Keratinocyte (primary cell): ENCODE results near the gene PIWIL1. TPM values are rescaled to one million over a fixed set of nuclear protein-coding genes. Genes with fewer than 3 reads are reported as not detected.

Source experiments
- DNase-seq: peaks from one replicate; pipeline ENCODE4 v3.0.0-alpha.2; 2011; ENCODE audit warnings: low read depth, missing footprints, low spot score
- FAIRE-seq: peaks from 2 replicates; lab custom pipeline; 2011; peaks lifted over from hg19 to GRCh38; lab: Jason Lieb, UNC
- H2AFZ ChIP-seq: 2 replicates; pipeline ENCODE4 v1.6.0; 2012; ENCODE audit warnings: low read length, control low read depth, inconsistent platforms; ENCODE audit not compliant: control insufficient read depth
- H3K27ac ChIP-seq: 2 replicates; pipeline ENCODE4 v1.5.1; 2011; ENCODE audit warnings: low read length; ENCODE audit not compliant: control insufficient read depth, insufficient read depth
- H3K27me3 ChIP-seq: 3 replicates; pipeline ENCODE4 v1.6.0; 2011; ENCODE audit warnings: low read length; ENCODE audit not compliant: control insufficient read depth, insufficient read depth; ENCODE audit errors: extremely low read depth
- H3K36me3 ChIP-seq, 2 experiments: 2 replicates in 1 of 2; 3 replicates in 1 of 2; pipeline ENCODE4 v1.5.1; 2011; ENCODE audit warnings: low read length in 2 of 2, mild to moderate bottlenecking in 1 of 2; ENCODE audit not compliant: control insufficient read depth in 2 of 2, insufficient read depth in 2 of 2; ENCODE audit errors: extremely low read depth in 1 of 2
- H3K4me1 ChIP-seq: 3 replicates; pipeline ENCODE4 v1.5.1; 2011; ENCODE audit warnings: low read length; ENCODE audit not compliant: control insufficient read depth, insufficient read depth; ENCODE audit errors: extremely low read depth
- H3K4me2 ChIP-seq: 3 replicates; pipeline ENCODE4 v1.6.0; 2011; ENCODE audit warnings: low read depth, low read length; ENCODE audit not compliant: control insufficient read depth, insufficient read depth; ENCODE audit errors: extremely low read depth
- H3K4me3 ChIP-seq, 3 experiments: fragments of 200-600 bp in 1 of 3; sonication (generic) in 1 of 3; 2 replicates in 2 of 3; 3 replicates in 1 of 3; pipeline ENCODE4 v1.5.1; 2011 to 2016; ENCODE audit warnings: low read length in 3 of 3, mild to moderate bottlenecking in 3 of 3, control low read depth in 2 of 3, inconsistent platforms in 1 of 3, low read depth in 1 of 3, mixed read lengths in 1 of 3, mixed run types in 1 of 3, moderate library complexity in 1 of 3; ENCODE audit not compliant: control insufficient read depth in 2 of 3, insufficient read depth in 2 of 3; ENCODE audit errors: extremely low read depth in 1 of 3
- H3K79me2 ChIP-seq: 2 replicates; pipeline ENCODE4 v1.6.0; 2012; ENCODE audit warnings: low read length; ENCODE audit not compliant: control insufficient read depth, insufficient read depth
- H3K9ac ChIP-seq: 3 replicates; pipeline ENCODE4 v1.6.0; 2011; ENCODE audit warnings: low read length; ENCODE audit not compliant: control insufficient read depth, insufficient read depth; ENCODE audit errors: extremely low read depth
- H3K9me1 ChIP-seq: 3 replicates; pipeline ENCODE4 v1.6.0; 2011; ENCODE audit warnings: low read length; ENCODE audit not compliant: control insufficient read depth, insufficient read depth; ENCODE audit errors: extremely low read depth
- H3K9me3 ChIP-seq: 2 replicates; pipeline ENCODE4 v1.5.1; 2012; ENCODE audit warnings: low read depth, low read length; ENCODE audit not compliant: control insufficient read depth
- H4K20me1 ChIP-seq: 3 replicates; pipeline ENCODE4 v1.6.0; 2011; ENCODE audit warnings: low read length; ENCODE audit not compliant: control insufficient read depth, insufficient read depth; ENCODE audit errors: extremely low read depth
- CTCF ChIP-seq, 3 experiments: IDR thresholded peaks in 1 of 3; conservative IDR thresholded peaks in 1 of 3; optimal IDR thresholded peaks in 1 of 3; 2 replicates in 2 of 3; 3 replicates in 1 of 3; pipeline versions ENCODE3 to v1.5.1; 2011; ENCODE audit warnings: low read length in 3 of 3, mild to moderate bottlenecking in 3 of 3, moderate library complexity in 2 of 3, control low read depth in 1 of 3, inconsistent platforms in 1 of 3; ENCODE audit not compliant: insufficient read depth in 2 of 3; ENCODE audit errors: extremely low read depth in 1 of 3
- EZH2 ChIP-seq: IDR thresholded peaks from one replicate; pipeline ENCODE4 v1.6.1; 2012; ENCODE audit warnings: inconsistent platforms, mild to moderate bottlenecking, low read length, moderate library complexity
- dilution Hi-C: fragments of 300-500 bp; cut with MboI; formaldehyde crosslinking; loops from one replicate; pipeline ENCODE4 v1.7.0; 2020; ENCODE audit warnings: low sequenced_read_pairs; ENCODE audit not compliant: extremely low pct_ligation_motif_present
- polyA plus RNA-seq, 5 experiments: library from polyadenylated mRNA; depleted of rRNA in 3 of 5; stranded (reverse) in 3 of 5; stranded (forward) in 1 of 5; unstranded in 1 of 5; fragments of >200 nt; gene quantifications; 1 replicate in 1 of 5; 2 replicates in 3 of 5; 3 replicates in 1 of 5; pipeline versions ENCODE4 v1.2.1 to v1.2.3, GENCODE V29; 2011 to 2012; ENCODE audit warnings: missing spikeins in 2 of 5, low read depth in 1 of 5, low replicate concordance in 1 of 5

The PIWIL1 gene
- polyA plus RNA-seq, 1 donor (not counting 4 experiments of a cell fraction or from before 2014, with no cell fraction given): 0.13 TPM

- Histone ChIP-seq H4K20me1 (no peaks in the 10 kb centered on the region), H3K9me3 (no peaks in the 10 kb centered on the region), H3K9ac (no peak overlapping the region), H3K4me3 (no peak overlapping the region), H3K36me3 (no peaks in the 10 kb centered on the region), H3K27me3 (no peaks in the 10 kb centered on the region), H3K4me1 (no peaks in the 10 kb centered on the region), H3K79me2 (no peaks in the 10 kb centered on the region), H3K27ac (no peak overlapping the region), H3K4me2 (no peak overlapping the region), H3K9me1 (no peaks in the 10 kb centered on the region), H2AFZ (no peak overlapping the region)
- dilution Hi-C loops: no loop called here
- FAIRE-seq: no peak
- no peak for TF ChIP-seq CTCF (optimal IDR thresholded peaks at IDR 0.05 in 1 of 3, IDR thresholded peaks at IDR 0.05 in 1 of 3, conservative IDR thresholded peaks at IDR 0.05 in 1 of 3; ENCODE audit: extremely low read depth in 1 of 3, insufficient read depth in 2 of 3, low read length in 3 of 3)
- TF ChIP-seq EZH2: no peak
- DNase-seq: no peak
These were observed 76.7 kb downstream of the PIWIL1 start for GRCh38 chr12:130414381-130414780.

GRCh38 chr12:130418251-130418650 is 80.6 kb downstream of the PIWIL1 start:
- H3K4me2 ChIP-seq: no peak overlapping the region
- no peak for DNase-seq
- no peak for FAIRE-seq
- no peaks in the 10 kb centered on the region for H3K9me1 ChIP-seq
- no peaks in the 10 kb centered on the region for H3K9me3 ChIP-seq
- no peaks in the 10 kb centered on the region for H3K79me2 ChIP-seq
- no peaks in the 10 kb centered on the region for H3K4me1 ChIP-seq
- no peak overlapping the region for H3K4me3 ChIP-seq
- TF ChIP-seq EZH2 (no peak), CTCF (optimal IDR thresholded peaks at IDR 0.05 in 1 of 3, IDR thresholded peaks at IDR 0.05 in 1 of 3, conservative IDR thresholded peaks at IDR 0.05 in 1 of 3; ENCODE audit: extremely low read depth in 1 of 3, insufficient read depth in 2 of 3, low read length in 3 of 3) (no peak)
- no peak overlapping the region for H2AFZ ChIP-seq
- H3K27me3 ChIP-seq: no peaks in the 10 kb centered on the region
- H3K36me3 ChIP-seq: no peaks in the 10 kb centered on the region
- dilution Hi-C loops: no loop called here
- no peak overlapping the region for H3K27ac ChIP-seq
- no peaks in the 10 kb centered on the region for H4K20me1 ChIP-seq
- H3K9ac ChIP-seq: no peak overlapping the region
